Spleen (tissue), 11 donors: ENCODE measurements around the gene AWAT2. TPM values are rescaled to one million over a fixed set of nuclear protein-coding genes. Genes with fewer than 3 reads are reported as not detected.

Experiments used
- DNase-seq: peaks from one replicate; pipeline ENCODE4 v3.0.0-alpha.2; 2020
- H3K27ac ChIP-seq, 8 donors: fragments of 200-600 bp; sonication (generic) in 7 of 8; 1 replicate in 4 of 8; 2 replicates in 4 of 8; pipeline versions ENCODE4 v1.5.0 to v1.8.0; 2016 to 2021; ENCODE audit warnings: inconsistent platforms in 4 of 8, mild to moderate bottlenecking in 4 of 8, moderate library complexity in 1 of 8
- H3K27me3 ChIP-seq, 7 donors: fragments of 200-600 bp; sonication (generic) in 6 of 7; replicated peaks in 1 of 7; 1 replicate in 4 of 7; 2 replicates in 3 of 7; pipeline versions ENCODE4 v1.5.0 to v1.8.0; 2016 to 2021; ENCODE audit warnings: inconsistent platforms in 3 of 7, mild to moderate bottlenecking in 1 of 7
- H3K36me3 ChIP-seq, 6 donors: fragments of 200-600 bp; sonication (generic) in 5 of 6; 1 replicate in 4 of 6; 2 replicates in 2 of 6; pipeline versions ENCODE4 v1.5.0 to v1.8.0; 2016 to 2021; ENCODE audit warnings: inconsistent platforms in 2 of 6
- H3K4me1 ChIP-seq, 6 donors: fragments of 200-600 bp; sonication (generic) in 5 of 6; 1 replicate in 3 of 6; 2 replicates in 3 of 6; pipeline versions ENCODE4 v1.5.0 to v1.8.0; 2016 to 2021; ENCODE audit warnings: inconsistent platforms in 3 of 6
- H3K4me3 ChIP-seq, 8 donors: fragments of 200-600 bp; sonication (generic) in 7 of 8; 1 replicate in 4 of 8; 2 replicates in 4 of 8; pipeline versions ENCODE4 v1.5.0 to v1.8.0; 2016 to 2021; ENCODE audit warnings: inconsistent platforms in 4 of 8, mild to moderate bottlenecking in 4 of 8, moderate library complexity in 2 of 8
- H3K9me3 ChIP-seq, 8 donors: fragments of 200-600 bp; sonication (generic) in 7 of 8; 1 replicate in 4 of 8; 2 replicates in 4 of 8; pipeline versions ENCODE4 v1.5.0 to v1.8.0; 2016 to 2021; ENCODE audit warnings: inconsistent platforms in 4 of 8
- CTCF ChIP-seq, 11 experiments: fragments of 200-600 bp in 7 of 11; fragments of 450-650 bp in 4 of 11; sonication (generic) in 4 of 11; IDR thresholded peaks in 8 of 11; conservative IDR thresholded peaks in 3 of 11; 1 replicate in 7 of 11; 2 replicates in 4 of 11; pipeline versions ENCODE4 v1.4.0 to v1.8.0; 2016 to 2021; ENCODE audit warnings: antibody characterized with exemption in 11 of 11, inconsistent platforms in 4 of 11, mild to moderate bottlenecking in 1 of 11
- POLR2A ChIP-seq, 3 donors: fragments of 450-650 bp; IDR thresholded peaks; one replicate each; pipeline ENCODE4 v1.5.1; 2017; ENCODE audit warnings: antibody characterized with exemption in 3 of 3, mild to moderate bottlenecking in 1 of 3
- POLR2AphosphoS5 ChIP-seq, 3 donors: sonication (generic); formaldehyde crosslinking; IDR thresholded peaks; one replicate each; pipeline ENCODE4 v1.5.1; 2017; ENCODE audit warnings: antibody characterized with exemption in 3 of 3
- WGBS, 5 donors: extraction: QIAGEN DNeasy Blood & Tissue Kit in 3 of 5; methylation state at CpG; one replicate each; pipeline versions ENCODE4 v1.1.5 to v1.1.7; 2013 to 2018; 5-methylcytosine and 5-hydroxymethylcytosine counted together
- intact Hi-C: fragments of 100-400 bp; cut with DNase I; formaldehyde crosslinking; loops from one replicate; pipeline ENCODE4 v1.15.0; 2023; ENCODE audit warnings: low total_unique reads
- polyA plus RNA-seq, 3 donors: library from polyadenylated mRNA; stranded (reverse); fragments of 200-250 nt; gene quantifications; one replicate each; pipeline ENCODE4 v1.2.1, GENCODE V29; 2013
- total RNA-seq, 7 donors: library from RNA; depleted of rRNA in 3 of 7; stranded (reverse); fragments of >200 nt in 3 of 7; fragmentation: NEBNext Ultra II Directional in 4 of 7; extraction: Animal tissue kit (Norgen Biotek cat#: 25700) in 4 of 7; gene quantifications; one replicate each; pipeline versions ENCODE4 v1.1.0 to v1.2.1, GENCODE V29; 2016 to 2021
- donor health status: healthy with polysubstance abuse.
- donor health status: DM: no; HTN: no; CAD: no; lungs with moderate emphysema.
- donor health status: DM: no; HTN: no; CAD: no.
- donor health status: Bipolar disorder and iron deficiency.
- donor health status: healthy.
- donor health status: DM: no; HTN: no; CAD: no.
- donor health status: DM: yes; HTN: yes; CAD: no.

AWAT2 gene
- total and polyA plus RNA-seq, 10 donors: not detected

DNA sequence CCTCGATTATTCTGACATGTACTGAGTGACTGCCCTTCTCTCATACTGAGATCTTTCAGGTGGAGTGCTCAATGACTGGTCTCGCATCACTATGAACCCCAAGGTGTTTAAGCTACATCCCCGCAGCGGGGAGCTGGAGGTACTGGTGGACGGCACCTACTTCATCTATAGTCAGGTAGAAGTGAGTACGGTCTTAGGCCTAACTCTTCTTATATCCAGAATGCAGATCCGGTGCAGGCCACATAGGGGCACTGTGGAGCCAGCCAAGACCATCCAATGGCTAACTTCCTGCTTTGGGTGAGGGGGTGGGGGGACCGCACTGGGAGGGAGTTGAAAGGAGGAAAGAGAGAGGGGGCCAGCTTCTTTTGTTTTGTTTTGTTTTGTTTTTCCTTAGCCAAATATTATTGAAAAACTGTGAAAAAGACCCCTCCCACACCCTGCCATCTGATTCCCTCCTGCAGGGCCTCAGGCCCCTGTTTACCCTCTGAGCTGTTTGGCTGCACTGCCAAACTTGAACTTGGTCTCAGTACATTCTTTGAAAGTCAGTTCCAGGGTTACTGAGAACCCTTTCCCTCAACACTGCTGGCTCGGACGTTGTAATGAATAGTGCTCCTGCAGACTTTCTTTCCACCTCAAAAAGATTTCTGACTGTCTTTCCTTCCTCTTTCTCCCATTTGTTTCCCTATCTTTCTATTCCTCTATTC, 16.2 kb downstream of the AWAT2 start:
- Histone ChIP-seq H3K4me1 (no peaks in the 10 kb centered on the region), H3K9me3 (no peaks in the 10 kb centered on the region), H3K27me3 (peaks cover 0 to 17% (median 0%) of the 10 kb centered on the region in 7 donors), H3K27ac (no peak overlapping the region), H3K4me3 (no peak overlapping the region), H3K36me3 (no peaks in the 10 kb centered on the region)
- WGBS, 5 donors: 40 to 62% (median 59%) methylated on average over 3 to 10 of the region's 10 CpGs
- DNase-seq: peak; percentile 59
- intact Hi-C loops: no loop called here
- TF ChIP-seq POLR2A (IDR thresholded peaks at IDR 0.05): no peak
- peak in 9 of 11 experiments; percentile 6 to 54 (median 35) for TF ChIP-seq CTCF (IDR thresholded peaks at IDR 0.05 in 8 of 11, conservative IDR thresholded peaks at IDR 0.05 in 3 of 11)
- no peak for TF ChIP-seq POLR2AphosphoS5 (IDR thresholded peaks at IDR 0.05)

- intact Hi-C loops: no loop called here
- no peak overlapping the region for H3K27ac ChIP-seq
- no peaks in the 10 kb centered on the region for H3K36me3 ChIP-seq
- WGBS, 5 donors: 64 to 88% (median 73%) methylated on average over 2 of the region's 2 CpGs
- no peaks in the 10 kb centered on the region for H3K4me1 ChIP-seq
- no peak overlapping the region for H3K4me3 ChIP-seq
- peaks cover 0 to 24% (median 0%) of the 10 kb centered on the region in 7 donors for H3K27me3 ChIP-seq
- TF ChIP-seq CTCF (IDR thresholded peaks at IDR 0.05 in 8 of 11, conservative IDR thresholded peaks at IDR 0.05 in 3 of 11): no peak
- TF ChIP-seq POLR2A (IDR thresholded peaks at IDR 0.05): no peak
- no peak for TF ChIP-seq POLR2AphosphoS5 (IDR thresholded peaks at IDR 0.05)
- no peak for DNase-seq
- no peaks in the 10 kb centered on the region for H3K9me3 ChIP-seq
Measured at GRCh38 chrX:70032792-70033191, 16.9 kb downstream of the AWAT2 start.

GRCh38 chrX:70030301-70030767, 19.4 kb downstream of the AWAT2 start:
- Histone ChIP-seq H3K27ac (no peak overlapping the region), H3K4me1 (peaks cover 0 to 12% (median 0%) of the 10 kb centered on the region in 6 donors), H3K4me3 (no peak overlapping the region), H3K36me3 (no peaks in the 10 kb centered on the region), H3K27me3 (peaks cover 0 to 25% (median 0%) of the 10 kb centered on the region in 7 donors), H3K9me3 (no peaks in the 10 kb centered on the region)
- intact Hi-C loops: no loop called here
- peak; percentile 45 for DNase-seq
- TF ChIP-seq POLR2AphosphoS5 (IDR thresholded peaks at IDR 0.05): no peak
- TF ChIP-seq CTCF (IDR thresholded peaks at IDR 0.05 in 8 of 11, conservative IDR thresholded peaks at IDR 0.05 in 3 of 11): peak in 10 of 11 experiments; percentile 40 to 75 (median 67)
- 2 to 8% (median 5%) methylated on average over 4 of the region's 4 CpGs for WGBS, 5 donors

DNA sequence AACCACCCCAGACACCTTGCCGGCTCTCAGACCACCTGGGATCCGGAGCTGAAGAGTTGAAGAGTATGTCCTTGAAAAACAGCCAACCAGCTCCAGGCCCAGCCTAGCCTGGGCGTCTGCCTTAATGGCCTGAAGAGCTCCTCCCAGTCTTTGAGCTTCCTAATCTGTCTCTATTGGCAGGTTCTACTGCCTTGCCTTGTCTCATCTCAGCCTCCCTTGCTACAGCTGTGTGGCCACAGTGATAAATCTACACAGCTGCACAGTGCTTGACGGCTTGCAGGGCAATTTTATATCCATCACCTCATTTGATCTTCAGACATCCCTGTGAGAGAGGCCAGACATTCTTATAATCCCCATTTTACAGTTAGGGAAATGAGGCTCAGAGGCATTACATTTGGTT, 19.9 kb downstream of the AWAT2 start:
- Histone ChIP-seq H3K4me1 (peaks cover 0 to 12% (median 0%) of the 10 kb centered on the region in 6 donors), H3K4me3 (no peak overlapping the region), H3K9me3 (no peaks in the 10 kb centered on the region), H3K36me3 (no peaks in the 10 kb centered on the region), H3K27me3 (peaks cover 0 to 25% (median 0%) of the 10 kb centered on the region in 7 donors), H3K27ac (no peak overlapping the region)
- TF ChIP-seq POLR2A (IDR thresholded peaks at IDR 0.05) (no peak), POLR2AphosphoS5 (IDR thresholded peaks at IDR 0.05) (no peak)
- 53 to 79% (median 60%) methylated on average over 2 to 4 of the region's 4 CpGs for WGBS, 5 donors
- intact Hi-C loops: no loop called here
- DNase-seq: peak; percentile 54
